GM12878 (cell line): Measurements from ENCODE around the gene CARD9. TPM values are rescaled to one million over a fixed set of nuclear protein-coding genes. Genes with fewer than 3 reads are reported as not detected.

ENCODE experiments used
- CBX3 ChIP-seq: fragments of 200-600 bp; sonication (generic); IDR thresholded peaks from 2 replicates; pipeline ENCODE4 v1.6.1; 2016; ENCODE audit warnings: low read depth, borderline replicate concordance
- ELK1 ChIP-seq: IDR thresholded peaks from 2 replicates; pipeline ENCODE4 v1.6.1; 2012; ENCODE audit warnings: low read depth, low read length, improper control_type of control experiment
- IKZF1 ChIP-seq: fragments of 450-650 bp; conservative IDR thresholded peaks from 2 replicates; pipeline ENCODE4 v1.6.1; 2017; ENCODE audit warnings: antibody characterized with exemption, mild to moderate bottlenecking
- IRF5 ChIP-seq: fragments of 450-650 bp; IDR thresholded peaks from 2 replicates; pipeline ENCODE4 v1.6.1; 2017; ENCODE audit warnings: borderline replicate concordance
- MAX ChIP-seq: IDR thresholded peaks from 2 replicates; pipeline ENCODE4 v1.6.1; 2012; ENCODE audit warnings: low read depth, low read length, improper control_type of control experiment
- MXI1 ChIP-seq: fragments of 150-350 bp; IDR thresholded peaks from 2 replicates; pipeline ENCODE4 v1.6.1; 2011; ENCODE audit warnings: low read depth, mild to moderate bottlenecking, inconsistent platforms, low read length, improper control_type of control experiment
- NKRF ChIP-seq: fragments of 450-650 bp; conservative IDR thresholded peaks from 2 replicates; pipeline ENCODE4 v1.6.1; 2017; ENCODE audit warnings: mild to moderate bottlenecking, moderate library complexity
- NR2C2 ChIP-seq: IDR thresholded peaks from 2 replicates; pipeline ENCODE4 v1.6.1; 2011; ENCODE audit warnings: borderline replicate concordance, low read depth; ENCODE audit not compliant: control insufficient read depth, insufficient read length
- PML ChIP-seq: IDR thresholded peaks from 2 replicates; pipeline ENCODE4 v1.6.1; 2012; ENCODE audit warnings: low read length, inconsistent platforms
- POLR2AphosphoS2 ChIP-seq: IDR thresholded peaks from 2 replicates; pipeline ENCODE4 v1.6.1; 2011; ENCODE audit warnings: low read depth, mild to moderate bottlenecking, low read length, improper control_type of control experiment, moderate library complexity
- RAD51 ChIP-seq: fragments of 450-650 bp; IDR thresholded peaks from 2 replicates; pipeline ENCODE4 v1.6.1; 2016; ENCODE audit warnings: moderate library complexity, mild to moderate bottlenecking, inconsistent platforms
- SMARCA5 ChIP-seq: fragments of 450-650 bp; IDR thresholded peaks from 2 replicates; pipeline ENCODE4 v1.6.1; 2017; ENCODE audit warnings: mild to moderate bottlenecking
- SUPT20H ChIP-seq: IDR thresholded peaks from 2 replicates; pipeline ENCODE4 v1.6.1; 2011; ENCODE audit warnings: low read depth, mild to moderate bottlenecking, low read length, moderate library complexity, borderline replicate concordance; ENCODE audit not compliant: control insufficient read depth
- TCF12 ChIP-seq: IDR thresholded peaks from 2 replicates; pipeline ENCODE4 v1.6.1; 2011; ENCODE audit warnings: low read depth, mild to moderate bottlenecking, low read length
- polyA plus RNA-seq, 11 experiments: library from polyadenylated mRNA; depleted of rRNA in 4 of 11; unstranded in 6 of 11; stranded (reverse) in 5 of 11; fragments of >200 nt; fragmentation: Nextera tagmentation in 4 of 11; fragmentation: Illumina TruSeq in 1 of 11; extraction: Ambion mirVana in 4 of 11; extraction: Trizol in 1 of 11; gene quantifications; 1 replicate in 1 of 11; 2 replicates in 10 of 11; pipeline versions ENCODE4 v1.2.1 to v1.2.3, GENCODE V29; 2011 to 2016; ENCODE audit warnings: inconsistent platforms in 2 of 11, missing spikeins in 2 of 11, low read depth in 1 of 11
- total RNA-seq, 4 experiments: library from RNA; depleted of rRNA in 3 of 4; stranded (reverse); fragments of >200 nt in 3 of 4; fragmentation: Illumina TruSeq in 1 of 4; extraction: Trizol in 1 of 4; gene quantifications; 2 replicates each; pipeline versions ENCODE4 v1.2.1 to v1.2.3, GENCODE V29; 2013 to 2021

Gene CARD9
- total and polyA plus RNA-seq, 10 of the 15 experiments (the other 5 are each of a cell fraction or from before 2014, with no cell fraction given) = 0.11 to 4.9 (median 1.8) TPM; not detected in 1

- TF ChIP-seq ELK1 (no peak), PML (0 out of 2 replicates have a peak, but pooled peaks have one; percentile 18), SMARCA5 (peak; percentile 45), TCF12 (no peak), MXI1 (peak; percentile 90), POLR2AphosphoS2 (no peak), RAD51 (no peak), IRF5 (no peak), MAX (peak; percentile 80), IKZF1 (peak; percentile 42; the same call in 1 of the 2 replicates), NKRF (peak; percentile 50), NR2C2 (no peak), CBX3 (no peak), SUPT20H (no peak)
These were observed 36.3 kb upstream of the CARD9 start (continued) for GRCh38 chr9:136409557-136410455.
